Liver (tissue), 3 donors: ENCODE data around the gene USP31.

Experiments used
- FOXA1 ChIP-seq: IDR thresholded peaks from 2 replicates; pipeline ENCODE4 v1.6.1; 2016; ENCODE audit warnings: antibody characterized with exemption
- GABPA ChIP-seq, 2 donors: IDR thresholded peaks in 1 of 2; conservative IDR thresholded peaks in 1 of 2; 2 replicates each; pipeline ENCODE4 v1.6.1; 2016; ENCODE audit warnings: antibody characterized with exemption in 2 of 2, mild to moderate bottlenecking in 1 of 2, moderate library complexity in 1 of 2
- JUND ChIP-seq, 2 donors: IDR thresholded peaks; 2 replicates each; pipeline ENCODE4 v1.6.1; 2016; ENCODE audit warnings: antibody characterized with exemption in 2 of 2
- REST ChIP-seq: IDR thresholded peaks from 2 replicates; pipeline ENCODE4 v1.6.1; 2016; ENCODE audit warnings: antibody characterized with exemption, mild to moderate bottlenecking
- SP1 ChIP-seq: IDR thresholded peaks from 2 replicates; pipeline ENCODE4 v1.6.1; 2018; ENCODE audit warnings: antibody characterized with exemption, mild to moderate bottlenecking
- TAF1 ChIP-seq: conservative IDR thresholded peaks from 2 replicates; pipeline ENCODE4 v1.6.1; 2016; ENCODE audit warnings: antibody characterized with exemption, mild to moderate bottlenecking
- TF ChIP-seq, protein P1 (sequence below): fragments of 150-350 bp; IDR thresholded peaks from 2 replicates; pipeline ENCODE4 v1.5.1; 2017; ENCODE audit warnings: improper control_type of control experiment, low read depth, low read length; ENCODE audit not compliant: missing input control
- donor health status: healthy.
- donor health status: healthy.

DNA sequence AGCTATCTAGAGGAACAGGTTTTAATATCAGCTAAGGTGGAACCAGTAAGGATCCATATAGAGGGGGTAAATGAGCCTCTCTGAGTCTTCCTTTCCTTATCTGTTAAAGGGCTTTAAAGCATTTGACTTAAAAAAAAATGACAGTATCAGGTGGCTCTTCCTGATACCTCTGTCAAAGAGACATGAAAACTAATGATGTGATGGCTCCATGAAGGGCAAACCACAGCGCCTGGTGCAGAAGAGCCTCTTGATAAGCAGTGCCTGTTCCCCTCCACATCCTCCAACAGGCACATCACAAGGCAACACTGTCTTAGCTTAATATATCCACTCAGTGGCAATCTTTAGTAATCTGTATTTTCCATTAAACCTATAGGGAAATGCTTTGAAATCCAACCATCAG is 68.9 kb downstream of the USP31 start:
- TF ChIP-seq, protein P1, sequence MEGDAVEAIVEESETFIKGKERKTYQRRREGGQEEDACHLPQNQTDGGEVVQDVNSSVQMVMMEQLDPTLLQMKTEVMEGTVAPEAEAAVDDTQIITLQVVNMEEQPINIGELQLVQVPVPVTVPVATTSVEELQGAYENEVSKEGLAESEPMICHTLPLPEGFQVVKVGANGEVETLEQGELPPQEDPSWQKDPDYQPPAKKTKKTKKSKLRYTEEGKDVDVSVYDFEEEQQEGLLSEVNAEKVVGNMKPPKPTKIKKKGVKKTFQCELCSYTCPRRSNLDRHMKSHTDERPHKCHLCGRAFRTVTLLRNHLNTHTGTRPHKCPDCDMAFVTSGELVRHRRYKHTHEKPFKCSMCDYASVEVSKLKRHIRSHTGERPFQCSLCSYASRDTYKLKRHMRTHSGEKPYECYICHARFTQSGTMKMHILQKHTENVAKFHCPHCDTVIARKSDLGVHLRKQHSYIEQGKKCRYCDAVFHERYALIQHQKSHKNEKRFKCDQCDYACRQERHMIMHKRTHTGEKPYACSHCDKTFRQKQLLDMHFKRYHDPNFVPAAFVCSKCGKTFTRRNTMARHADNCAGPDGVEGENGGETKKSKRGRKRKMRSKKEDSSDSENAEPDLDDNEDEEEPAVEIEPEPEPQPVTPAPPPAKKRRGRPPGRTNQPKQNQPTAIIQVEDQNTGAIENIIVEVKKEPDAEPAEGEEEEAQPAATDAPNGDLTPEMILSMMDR, result no peak
- TF ChIP-seq REST (no peak), SP1 (no peak), TAF1 (no peak), FOXA1 (no peak), GABPA (IDR thresholded peaks at IDR 0.05 in 1 of 2, conservative IDR thresholded peaks at IDR 0.05 in 1 of 2) (no peak), JUND (IDR thresholded peaks at IDR 0.05) (no peak)
